B cell (primary cell): ENCODE data around the gene ASIC4.

ENCODE experiments used
- EZH2 ChIP-seq: IDR thresholded peaks from 2 replicates; pipeline ENCODE4 v1.6.1; 2012; ENCODE audit warnings: borderline replicate concordance, low read depth, mild to moderate bottlenecking, moderate library complexity, low read length; ENCODE audit not compliant: insufficient read depth, poor library complexity, severe bottlenecking
- TF ChIP-seq, protein P1 (sequence below): fragments of 200-600 bp; IDR thresholded peaks from one replicate; pipeline ENCODE4 v1.8.0; 2022; ENCODE audit warnings: antibody characterized with exemption, mild to moderate bottlenecking

DNA sequence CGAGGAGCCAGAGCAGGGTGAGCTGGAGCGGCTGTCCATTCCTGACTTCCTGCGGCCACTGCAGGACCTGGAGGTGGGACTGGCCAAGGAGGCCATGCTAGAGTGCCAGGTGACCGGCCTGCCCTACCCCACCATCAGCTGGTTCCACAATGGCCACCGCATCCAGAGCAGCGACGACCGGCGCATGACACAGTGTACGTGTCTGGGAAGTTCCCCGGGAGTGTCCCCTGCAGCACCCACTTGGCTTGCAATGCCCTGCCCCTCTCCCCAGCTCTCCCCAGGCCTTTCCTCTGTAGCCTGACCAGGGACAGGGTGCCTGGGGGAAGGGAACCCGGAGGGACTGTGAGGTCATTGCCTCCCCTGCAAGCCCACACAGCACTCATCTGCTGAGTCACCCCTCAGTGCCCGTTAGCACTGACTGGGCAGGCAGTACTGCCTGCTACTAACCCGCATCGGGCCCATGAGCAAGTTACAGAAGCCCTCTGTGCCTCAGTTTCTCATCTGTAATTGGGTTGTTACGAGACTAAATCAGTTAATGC lies 45.0 kb upstream of the ASIC4 start:
- TF ChIP-seq, protein P1, sequence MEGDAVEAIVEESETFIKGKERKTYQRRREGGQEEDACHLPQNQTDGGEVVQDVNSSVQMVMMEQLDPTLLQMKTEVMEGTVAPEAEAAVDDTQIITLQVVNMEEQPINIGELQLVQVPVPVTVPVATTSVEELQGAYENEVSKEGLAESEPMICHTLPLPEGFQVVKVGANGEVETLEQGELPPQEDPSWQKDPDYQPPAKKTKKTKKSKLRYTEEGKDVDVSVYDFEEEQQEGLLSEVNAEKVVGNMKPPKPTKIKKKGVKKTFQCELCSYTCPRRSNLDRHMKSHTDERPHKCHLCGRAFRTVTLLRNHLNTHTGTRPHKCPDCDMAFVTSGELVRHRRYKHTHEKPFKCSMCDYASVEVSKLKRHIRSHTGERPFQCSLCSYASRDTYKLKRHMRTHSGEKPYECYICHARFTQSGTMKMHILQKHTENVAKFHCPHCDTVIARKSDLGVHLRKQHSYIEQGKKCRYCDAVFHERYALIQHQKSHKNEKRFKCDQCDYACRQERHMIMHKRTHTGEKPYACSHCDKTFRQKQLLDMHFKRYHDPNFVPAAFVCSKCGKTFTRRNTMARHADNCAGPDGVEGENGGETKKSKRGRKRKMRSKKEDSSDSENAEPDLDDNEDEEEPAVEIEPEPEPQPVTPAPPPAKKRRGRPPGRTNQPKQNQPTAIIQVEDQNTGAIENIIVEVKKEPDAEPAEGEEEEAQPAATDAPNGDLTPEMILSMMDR = no peak
- no peak for TF ChIP-seq EZH2
